Activated T-cell treated with anti-CD3 and anti-CD28 coated beads for 24 hours (primary cell): ENCODE data around the gene BRF1.
"Not testable (repeated sequence)": the region's sequence is repeated elsewhere in the genome, so short reads cannot be mapped to it uniquely, and the experiment has no call there.

Experiments
- DNase-seq: peaks from one replicate; pipeline ENCODE4 v3.0.0-alpha.2; 2020; ENCODE audit warnings: low read depth

Gene BRF1

GRCh38 chr14:105333020-105333490 is 32.3 kb upstream of the BRF1 start:
- no peak for DNase-seq

- DNase-seq, result no peak
Observed at GRCh38 chr14:105332350-105332874, 31.6 kb upstream of the BRF1 start.

GRCh38 chr14:105331575-105332349 is 31.0 kb upstream of the BRF1 start:
- no peak for DNase-seq

GRCh38 chr14:105330491-105330895 is 29.7 kb upstream of the BRF1 start:
- no peak for DNase-seq

GRCh38 chr14:105329411-105330150 is 28.8 kb upstream of the BRF1 start:
- no peak for DNase-seq

- no peak for DNase-seq
Observed at GRCh38 chr14:105328678-105329390, 28.0 kb upstream of the BRF1 start.

- no peak for DNase-seq
Observed at GRCh38 chr14:105328070-105328677, 27.4 kb upstream of the BRF1 start.

GRCh38 chr14:105327695-105328045 is 26.9 kb upstream of the BRF1 start:
- DNase-seq, result not testable (repeated sequence)

GRCh38 chr14:105326891-105327694 is 26.3 kb upstream of the BRF1 start:
- no peak for DNase-seq

- no peak for DNase-seq
Observed at GRCh38 chr14:105326568-105326867, 25.7 kb upstream of the BRF1 start.

GRCh38 chr14:105325716-105326567 is 25.1 kb upstream of the BRF1 start:
- DNase-seq, result no peak

GRCh38 chr14:105325303-105325702 is 24.5 kb upstream of the BRF1 start:
- DNase-seq, result no peak

- no peak for DNase-seq
Observed at GRCh38 chr14:105324871-105325270, 24.1 kb upstream of the BRF1 start.

- DNase-seq, result no peak
Observed at GRCh38 chr14:105324080-105324778, 23.4 kb upstream of the BRF1 start.

GRCh38 chr14:105323663-105324062 is 22.9 kb upstream of the BRF1 start:
- no peak for DNase-seq

GRCh38 chr14:105322791-105323556 is 22.2 kb upstream of the BRF1 start:
- no peak for DNase-seq

GRCh38 chr14:105317546-105317945 is 16.7 kb upstream of the BRF1 start:
- DNase-seq, result no peak

GRCh38 chr14:105316968-105317510 is 16.2 kb upstream of the BRF1 start:
- DNase-seq, result no peak

- DNase-seq, result no peak
Observed at GRCh38 chr14:105316577-105316941, 15.8 kb upstream of the BRF1 start.
